Tibial nerve (tissue), 4 donors: ENCODE measurements around the gene DHDH. TPM values are rescaled to one million over a fixed set of nuclear protein-coding genes. Genes with fewer than 3 reads are reported as not detected.
"Not testable (repeated sequence)": the region's sequence is repeated elsewhere in the genome, so short reads cannot be mapped to it uniquely, and the experiment has no call there.

Experiments
- DNase-seq, 2 donors: peaks; one replicate each; pipeline ENCODE4 v3.0.0-alpha.2; 2019; ENCODE audit warnings: low spot score in 2 of 2
- H3K27ac ChIP-seq, 4 donors: fragments of 200-600 bp; sonication (generic) in 3 of 4; one replicate each; pipeline ENCODE4 v1.5.1; 2017 to 2019; ENCODE audit warnings: mild to moderate bottlenecking in 1 of 4
- H3K27me3 ChIP-seq, 2 donors: fragments of 200-600 bp; sonication (generic) in 1 of 2; one replicate each; pipeline versions ENCODE4 v1.5.1 to v1.6.0; 2017 to 2019
- H3K36me3 ChIP-seq, 3 donors: fragments of 200-600 bp; sonication (generic); one replicate each; pipeline ENCODE4 v1.5.1; 2018 to 2019
- H3K4me1 ChIP-seq, 4 donors: fragments of 200-600 bp; sonication (generic) in 3 of 4; one replicate each; pipeline ENCODE4 v1.5.1; 2017 to 2019
- H3K4me3 ChIP-seq, 4 donors: fragments of 200-600 bp; sonication (generic) in 3 of 4; one replicate each; pipeline ENCODE4 v1.5.1; 2017 to 2019; ENCODE audit warnings: mild to moderate bottlenecking in 1 of 4, moderate library complexity in 1 of 4
- H3K9me3 ChIP-seq, 4 donors: fragments of 200-600 bp; sonication (generic) in 3 of 4; one replicate each; pipeline ENCODE4 v1.5.1; 2017 to 2019
- CTCF ChIP-seq, 5 experiments: fragments of 200-600 bp in 3 of 5; fragments of 450-650 bp in 2 of 5; sonication (generic) in 3 of 5; IDR thresholded peaks; one replicate each; pipeline ENCODE4 v1.5.1; 2016 to 2019; ENCODE audit warnings: antibody characterized with exemption in 5 of 5, mild to moderate bottlenecking in 3 of 5, moderate library complexity in 2 of 5
- EP300 ChIP-seq, 2 donors: sonication (generic); formaldehyde crosslinking; IDR thresholded peaks; one replicate each; pipeline ENCODE4 v1.6.1; 2017; ENCODE audit warnings: antibody characterized with exemption in 2 of 2, mild to moderate bottlenecking in 1 of 2
- POLR2A ChIP-seq, 2 donors: fragments of 450-650 bp; IDR thresholded peaks; one replicate each; pipeline ENCODE4 v1.6.1; 2017; ENCODE audit warnings: antibody characterized with exemption in 2 of 2, mild to moderate bottlenecking in 2 of 2, moderate library complexity in 2 of 2
- WGBS, 2 donors: methylation state at CpG; one replicate each; pipeline ENCODE4 v1.1.5; 2018; 5-methylcytosine and 5-hydroxymethylcytosine counted together
- total RNA-seq, 4 donors: library from RNA; depleted of rRNA; stranded (reverse); fragments of >200 nt; gene quantifications; one replicate each; pipeline ENCODE4 v1.1.0, GENCODE V29; 2016

The DHDH gene
- total RNA-seq, 4 donors from 2014 or later, result 1.2 TPM; not detected in 3

GRCh38 chr19:48925240-48925843 is 8.2 kb upstream of the DHDH start:
- Histone ChIP-seq H3K36me3 (peaks cover 0 to 44% (median 9%) of the 10 kb centered on the region in 3 donors), H3K4me3 (no peak overlapping the region), H3K27ac (peak overlapping the region in 2 of 4 donors; percentile 11 to 63), H3K9me3 (no peaks in the 10 kb centered on the region), H3K4me1 (peaks cover 0 to 11% (median 4%) of the 10 kb centered on the region in 4 donors), H3K27me3 (no peaks in the 10 kb centered on the region)
- 86 to 90% methylated on average over 11 of the region's 11 CpGs for WGBS, 2 donors
- no peak for TF ChIP-seq CTCF (IDR thresholded peaks at IDR 0.05)
- no peak for TF ChIP-seq EP300 (IDR thresholded peaks at IDR 0.05)
- no peak for TF ChIP-seq POLR2A (IDR thresholded peaks at IDR 0.05)
- no peak for DNase-seq

- WGBS, 2 donors, result 83 to 84% methylated on average over 8 of the region's 8 CpGs
- DNase-seq, H3K9me3 ChIP-seq, H3K27me3 ChIP-seq, H3K4me3 ChIP-seq: not testable (repeated sequence)
- peak overlapping the region in 2 of 4 donors; percentile 63 to 83 for H3K27ac ChIP-seq
- H3K36me3 ChIP-seq, result peaks cover 0 to 39% (median 6%) of the 10 kb centered on the region in 3 donors
- peaks cover 0 to 11% (median 4%) of the 10 kb centered on the region in 4 donors for H3K4me1 ChIP-seq
Measured at GRCh38 chr19:48925890-48926289, 7.6 kb upstream of the DHDH start.

- TF ChIP-seq POLR2A (IDR thresholded peaks at IDR 0.05), result no peak
- peak in 1 of 2 donors; percentile 73 for TF ChIP-seq EP300 (IDR thresholded peaks at IDR 0.05)
- 23 to 24% methylated on average over 10 of the region's 10 CpGs for WGBS, 2 donors
- H3K9me3 ChIP-seq, result no peaks in the 10 kb centered on the region
- no peak overlapping the region for H3K4me3 ChIP-seq
- peaks cover 0 to 28% (median 6%) of the 10 kb centered on the region in 3 donors for H3K36me3 ChIP-seq
- peaks cover 0 to 11% (median 4%) of the 10 kb centered on the region in 4 donors for H3K4me1 ChIP-seq
- H3K27me3 ChIP-seq, result no peaks in the 10 kb centered on the region
- peak in 1 of 2 donors; percentile 50 for DNase-seq
- peak overlapping the region in 3 of 4 donors; percentile 40 to 83 (median 63) for H3K27ac ChIP-seq
Measured at GRCh38 chr19:48926909-48927308, 6.6 kb upstream of the DHDH start.

GRCh38 chr19:48927692-48928091 is 5.8 kb upstream of the DHDH start:
- 81 to 85% methylated on average over 17 of the region's 17 CpGs for WGBS, 2 donors
- not testable (repeated sequence) for DNase-seq, H3K4me3 ChIP-seq, H3K9me3 ChIP-seq, H3K27ac ChIP-seq, H3K27me3 ChIP-seq
- Histone ChIP-seq H3K36me3 (peaks cover 0 to 21% (median 2%) of the 10 kb centered on the region in 3 donors), H3K4me1 (peaks cover 0 to 11% (median 4%) of the 10 kb centered on the region in 4 donors)

- no peak for TF ChIP-seq EP300 (IDR thresholded peaks at IDR 0.05)
- peak in 1 of 5 experiments; percentile 10 for TF ChIP-seq CTCF (IDR thresholded peaks at IDR 0.05)
- TF ChIP-seq POLR2A (IDR thresholded peaks at IDR 0.05), result no peak
Measured at GRCh38 chr19:48928164-48929025, 5.1 kb upstream of the DHDH start.

GRCh38 chr19:48934837-48935236 is 1.3 kb downstream of the DHDH start:
- 82 to 86% methylated on average over 19 of the region's 19 CpGs for WGBS, 2 donors
- DNase-seq, result no peak

More at GRCh38 chr19:48928164-48929025, 5.1 kb upstream of the DHDH start:
- Histone ChIP-seq H3K36me3 (peaks cover 0 to 14% (median 0%) of the 10 kb centered on the region in 3 donors), H3K27ac (no peak overlapping the region), H3K4me3 (no peak overlapping the region), H3K27me3 (no peaks in the 10 kb centered on the region), H3K9me3 (no peaks in the 10 kb centered on the region), H3K4me1 (peaks cover 0 to 18% (median 9%) of the 10 kb centered on the region in 4 donors)
- 63 to 73% methylated on average over 15 of the region's 15 CpGs for WGBS, 2 donors
- DNase-seq, result no peak

More at GRCh38 chr19:48934837-48935236, 1.3 kb downstream of the DHDH start:
- no peak for TF ChIP-seq CTCF (IDR thresholded peaks at IDR 0.05)
- TF ChIP-seq POLR2A (IDR thresholded peaks at IDR 0.05), result no peak
- TF ChIP-seq EP300 (IDR thresholded peaks at IDR 0.05), result no peak
- H3K27me3 ChIP-seq, result no peaks in the 10 kb centered on the region
- H3K4me3 ChIP-seq, result no peak overlapping the region
- no peak overlapping the region for H3K27ac ChIP-seq
- H3K9me3 ChIP-seq, result no peaks in the 10 kb centered on the region
- H3K4me1 ChIP-seq, result peaks cover 0 to 16% (median 8%) of the 10 kb centered on the region in 4 donors
- H3K36me3 ChIP-seq, result no peaks in the 10 kb centered on the region
